H9 (cell line): ENCODE measurements around the gene CHID1. TPM values are rescaled to one million over a fixed set of nuclear protein-coding genes. Genes with fewer than 3 reads are reported as not detected.

Source experiments
- DNase-seq: peaks from one replicate; pipeline ENCODE4 v3.0.0-alpha.2; 2017
- H2AFZ ChIP-seq: one replicate; pipeline ENCODE4 v1.6.1; 2013; ENCODE audit warnings: mild to moderate bottlenecking, low read length, control low read depth, moderate library complexity
- H2AK5ac ChIP-seq: 2 replicates; pipeline ENCODE4 v1.6.1; 2013; ENCODE audit warnings: low read length, control low read depth, mixed read lengths; ENCODE audit not compliant: insufficient read length
- H2BK120ac ChIP-seq: one replicate; pipeline ENCODE4 v1.6.1; 2013; ENCODE audit warnings: low read depth, mild to moderate bottlenecking, low read length, control low read depth, inconsistent platforms; ENCODE audit not compliant: poor library complexity, severe bottlenecking
- H2BK12ac ChIP-seq: 2 replicates; pipeline ENCODE4 v1.6.1; 2013; ENCODE audit warnings: low read length, control low read depth, mixed read lengths, low read depth; ENCODE audit not compliant: insufficient read length
- H2BK15ac ChIP-seq: 2 replicates; pipeline ENCODE4 v1.6.1; 2013; ENCODE audit warnings: low read depth, low read length, control low read depth
- H2BK20ac ChIP-seq: one replicate; pipeline ENCODE4 v1.6.1; 2013; ENCODE audit warnings: low read depth, mild to moderate bottlenecking, low read length, control low read depth, inconsistent platforms; ENCODE audit not compliant: poor library complexity, severe bottlenecking
- H2BK5ac ChIP-seq: 2 replicates; pipeline ENCODE4 v1.6.1; 2013; ENCODE audit warnings: low read length, control low read depth, mixed read lengths; ENCODE audit not compliant: insufficient read length
- H3K14ac ChIP-seq: 2 replicates; pipeline ENCODE4 v1.6.1; 2013; ENCODE audit warnings: low read length, control low read depth; ENCODE audit not compliant: insufficient read depth
- H3K18ac ChIP-seq: 2 replicates; pipeline ENCODE4 v1.6.1; 2013; ENCODE audit warnings: low read depth, mild to moderate bottlenecking, mixed read lengths, low read length, control low read depth; ENCODE audit not compliant: insufficient read length
- H3K23ac ChIP-seq: 2 replicates; pipeline ENCODE4 v1.6.1; 2013; ENCODE audit warnings: low read length, control low read depth, mixed read lengths, low read depth; ENCODE audit not compliant: insufficient read length
- H3K23me2 ChIP-seq: 2 replicates; pipeline ENCODE4 v1.6.1; 2013; ENCODE audit warnings: low read depth, mild to moderate bottlenecking, mixed read lengths, low read length, control low read depth; ENCODE audit not compliant: insufficient read length, poor library complexity, severe bottlenecking
- H3K27ac ChIP-seq: 2 replicates; pipeline ENCODE4 v1.5.1; 2013; ENCODE audit warnings: low read length, control low read depth, mixed read lengths, low read depth; ENCODE audit not compliant: insufficient read length
- H3K27me3 ChIP-seq: 2 replicates; pipeline ENCODE4 v1.6.1; 2013; ENCODE audit warnings: low read length, control low read depth, inconsistent platforms; ENCODE audit not compliant: insufficient read depth
- H3K4ac ChIP-seq: 2 replicates; pipeline ENCODE4 v1.6.1; 2013; ENCODE audit warnings: low read depth, mild to moderate bottlenecking, control low read depth, inconsistent platforms, low read length, moderate library complexity
- H3K4me1 ChIP-seq: 2 replicates; pipeline ENCODE4 v1.6.1; 2013; ENCODE audit warnings: low read length, control low read depth, inconsistent platforms; ENCODE audit not compliant: insufficient read depth
- H3K4me2 ChIP-seq: 2 replicates; pipeline ENCODE4 v1.6.1; 2013; ENCODE audit warnings: low read length, control low read depth, mixed read lengths; ENCODE audit not compliant: insufficient read length, insufficient read depth
- H3K56ac ChIP-seq: 2 replicates; pipeline ENCODE4 v1.6.1; 2013; ENCODE audit warnings: low read depth, mild to moderate bottlenecking, mixed read lengths, low read length, control low read depth; ENCODE audit not compliant: insufficient read length
- H3K79me1 ChIP-seq: 2 replicates; pipeline ENCODE4 v1.6.1; 2013; ENCODE audit warnings: low read depth, mild to moderate bottlenecking, moderate library complexity, low read length, control low read depth, inconsistent platforms; ENCODE audit not compliant: insufficient read depth, poor library complexity, severe bottlenecking
- H3K79me2 ChIP-seq: 2 replicates; pipeline ENCODE4 v1.6.1; 2013; ENCODE audit warnings: low read length, control low read depth, inconsistent platforms; ENCODE audit not compliant: insufficient read depth
- H3K9ac ChIP-seq: 2 replicates; pipeline ENCODE4 v1.6.1; 2013; ENCODE audit warnings: low read length, control low read depth, mixed read lengths; ENCODE audit not compliant: insufficient read length; ENCODE audit errors: extremely low read depth
- H3K9me3 ChIP-seq: one replicate; pipeline ENCODE4 v1.6.1; 2013; ENCODE audit warnings: low read depth, low read length, inconsistent platforms; ENCODE audit not compliant: control insufficient read depth
- H3T11ph ChIP-seq: one replicate; pipeline ENCODE4 v1.6.1; 2013; ENCODE audit warnings: mild to moderate bottlenecking, low read length, control low read depth, inconsistent platforms
- H4K20me1 ChIP-seq: one replicate; pipeline ENCODE4 v1.6.1; 2013; ENCODE audit not compliant: control insufficient read depth, insufficient read length, insufficient read depth
- H4K5ac ChIP-seq: 2 replicates; pipeline ENCODE4 v1.6.1; 2013; ENCODE audit warnings: low read depth, mild to moderate bottlenecking, mixed read lengths, low read length, control low read depth; ENCODE audit not compliant: insufficient read length
- H4K8ac ChIP-seq: replicated peaks from 2 replicates; pipeline ENCODE4 v1.6.1; 2013; ENCODE audit warnings: low read length, control low read depth, mixed read lengths, low read depth; ENCODE audit not compliant: insufficient read length
- H4K91ac ChIP-seq: 2 replicates; pipeline ENCODE4 v1.6.1; 2013; ENCODE audit warnings: low read depth, mild to moderate bottlenecking, moderate library complexity, mixed read lengths, low read length, control low read depth; ENCODE audit not compliant: insufficient read length
- H3K27ac Mint-ChIP-seq, 3 experiments: 2 replicates in 2 of 3; 3 replicates in 1 of 3; pipeline ENCODE4 v1.8.0; 2020 to 2021; ENCODE audit warnings: mixed read lengths in 3 of 3, mild to moderate bottlenecking in 1 of 3, moderate library complexity in 1 of 3
- H3K27me3 Mint-ChIP-seq: 2 replicates; pipeline ENCODE4 v1.8.0; 2021; ENCODE audit warnings: low read depth, mild to moderate bottlenecking, moderate library complexity, mixed read lengths
- H3K36me3 Mint-ChIP-seq, 3 experiments: 2 replicates in 2 of 3; 3 replicates in 1 of 3; pipeline ENCODE4 v1.8.0; 2020 to 2021; ENCODE audit warnings: low read depth in 3 of 3, mixed read lengths in 3 of 3; ENCODE audit not compliant: insufficient read depth in 1 of 3
- H3K4me1 Mint-ChIP-seq, 2 experiments: 2 replicates each; pipeline ENCODE4 v1.8.0; 2020; ENCODE audit warnings: mixed read lengths in 2 of 2
- H3K4me3 Mint-ChIP-seq, 2 experiments: 2 replicates in 1 of 2; 3 replicates in 1 of 2; pipeline ENCODE4 v1.8.0; 2020 to 2021; ENCODE audit warnings: mild to moderate bottlenecking in 2 of 2, mixed read lengths in 2 of 2, moderate library complexity in 1 of 2
- H3K9me3 Mint-ChIP-seq, 2 experiments: 2 replicates in 1 of 2; 3 replicates in 1 of 2; pipeline ENCODE4 v1.8.0; 2020; ENCODE audit warnings: mild to moderate bottlenecking in 2 of 2, mixed read lengths in 2 of 2, moderate library complexity in 1 of 2
- WGBS: extraction: QIAGEN DNeasy Blood & Tissue Kit; methylation state at CpG from one replicate; pipeline ENCODE4 v1.1.7; 2013; ENCODE audit warnings: missing lambda C conversion rate, low lambda C conversion rate, mixed read lengths; ENCODE audit not compliant: insufficient read length; ENCODE audit errors: extremely low coverage; 5-methylcytosine and 5-hydroxymethylcytosine counted together
- total RNA-seq: library from RNA; stranded (reverse); gene quantifications from 2 replicates; pipeline ENCODE4 v1.2.1, GENCODE V29; 2021
- TF ChIP-seq, protein P1 (sequence below): fragments of 200-600 bp; sonication (generic); conservative IDR thresholded peaks from 3 replicates; pipeline ENCODE4 v1.8.0; 2021; ENCODE audit warnings: antibody characterized with exemption, mild to moderate bottlenecking

CHID1 gene
- total RNA-seq, 1 experiment from 2014 or later: 89.4 TPM

GRCh38 chr11:870418-870817 is 40.2 kb downstream of the CHID1 start:
- H2BK5ac ChIP-seq: no peak overlapping the region
- H2AK5ac ChIP-seq: no peak overlapping the region
- no peaks in the 10 kb centered on the region for H3K79me2 ChIP-seq
- no peaks in the 10 kb centered on the region for H3K27me3 ChIP-seq
- H3K36me3 Mint-ChIP-seq: peaks cover 10 to 38% (median 33%) of the 10 kb centered on the region in 3 experiments
- H3K79me1 ChIP-seq: no peaks in the 10 kb centered on the region
- no peak overlapping the region for H4K5ac ChIP-seq
- no peak overlapping the region for H2AFZ ChIP-seq
- H3K9ac ChIP-seq: no peak overlapping the region
- H4K91ac ChIP-seq: no peak overlapping the region
- H4K20me1 ChIP-seq: no peaks in the 10 kb centered on the region
- H3K56ac ChIP-seq: no peak overlapping the region
- no peak overlapping the region for H3K4me2 ChIP-seq
- H3K4ac ChIP-seq: no peak overlapping the region
- TF ChIP-seq, protein P1, sequence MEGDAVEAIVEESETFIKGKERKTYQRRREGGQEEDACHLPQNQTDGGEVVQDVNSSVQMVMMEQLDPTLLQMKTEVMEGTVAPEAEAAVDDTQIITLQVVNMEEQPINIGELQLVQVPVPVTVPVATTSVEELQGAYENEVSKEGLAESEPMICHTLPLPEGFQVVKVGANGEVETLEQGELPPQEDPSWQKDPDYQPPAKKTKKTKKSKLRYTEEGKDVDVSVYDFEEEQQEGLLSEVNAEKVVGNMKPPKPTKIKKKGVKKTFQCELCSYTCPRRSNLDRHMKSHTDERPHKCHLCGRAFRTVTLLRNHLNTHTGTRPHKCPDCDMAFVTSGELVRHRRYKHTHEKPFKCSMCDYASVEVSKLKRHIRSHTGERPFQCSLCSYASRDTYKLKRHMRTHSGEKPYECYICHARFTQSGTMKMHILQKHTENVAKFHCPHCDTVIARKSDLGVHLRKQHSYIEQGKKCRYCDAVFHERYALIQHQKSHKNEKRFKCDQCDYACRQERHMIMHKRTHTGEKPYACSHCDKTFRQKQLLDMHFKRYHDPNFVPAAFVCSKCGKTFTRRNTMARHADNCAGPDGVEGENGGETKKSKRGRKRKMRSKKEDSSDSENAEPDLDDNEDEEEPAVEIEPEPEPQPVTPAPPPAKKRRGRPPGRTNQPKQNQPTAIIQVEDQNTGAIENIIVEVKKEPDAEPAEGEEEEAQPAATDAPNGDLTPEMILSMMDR: 0 out of 3 replicates have a peak, but pooled peaks have one; percentile 6
- no peaks in the 10 kb centered on the region for H3K9me3 ChIP-seq
- no peak overlapping the region for H3T11ph ChIP-seq
- no peak overlapping the region for H2BK120ac ChIP-seq
- H3K18ac ChIP-seq: no peak overlapping the region
- H2BK20ac ChIP-seq: no peak overlapping the region
- peaks cover 3% of the 10 kb centered on the region; the same call in 1 of the 2 replicates for H3K27me3 Mint-ChIP-seq
- no peaks in the 10 kb centered on the region for H3K9me3 Mint-ChIP-seq
- H3K23ac ChIP-seq: no peak overlapping the region
- H3K4me1 Mint-ChIP-seq: peaks cover 4 to 7% of the 10 kb centered on the region in 2 experiments
- no CpG with 5 or more reads among the region's 8 CpGs for WGBS
- no peak overlapping the region for H3K27ac ChIP-seq
- no peak for DNase-seq
- H4K8ac ChIP-seq: no peak overlapping the region
- H3K14ac ChIP-seq: no peak overlapping the region
- no peak overlapping the region for H2BK15ac ChIP-seq
- H3K4me1 ChIP-seq: no peaks in the 10 kb centered on the region
- H2BK12ac ChIP-seq: no peak overlapping the region
- H3K23me2 ChIP-seq: no peaks in the 10 kb centered on the region
- H3K27ac Mint-ChIP-seq: 0 out of 7 replicates have a peak overlapping the region, but pooled peaks of 1 of the 3 experiments have one; percentile 68
- no peak overlapping the region for H3K4me3 Mint-ChIP-seq
